GM12878 (cell line): ENCODE results near the gene GJA10. TPM values are rescaled to one million over a fixed set of nuclear protein-coding genes. Genes with fewer than 3 reads are reported as not detected.

Experiments
- EZH2 ChIP-seq: IDR thresholded peaks from 2 replicates; pipeline ENCODE4 v1.6.1; 2012; ENCODE audit warnings: low read depth, mild to moderate bottlenecking, control low read depth, inconsistent platforms, low read length, borderline replicate concordance; ENCODE audit not compliant: control insufficient read depth
- LARP7 ChIP-seq: fragments of 450-650 bp; IDR thresholded peaks from 2 replicates; pipeline ENCODE4 v1.6.1; 2017; ENCODE audit warnings: mild to moderate bottlenecking
- NR2C1 ChIP-seq: fragments of 450-650 bp; IDR thresholded peaks from 2 replicates; pipeline ENCODE4 v1.6.1; 2017; ENCODE audit warnings: antibody characterized with exemption, mild to moderate bottlenecking, moderate library complexity
- PAX5 ChIP-seq: IDR thresholded peaks from 2 replicates; pipeline ENCODE4 v1.6.1; 2011; ENCODE audit warnings: low read depth, low read length, borderline replicate concordance
- RELA ChIP-seq: fragments of 450-650 bp; IDR thresholded peaks from 2 replicates; pipeline ENCODE4 v1.8.0; 2014; ENCODE audit warnings: borderline replicate concordance; ENCODE audit not compliant: partially characterized antibody
- SMAD1 ChIP-seq: fragments of 450-650 bp; IDR thresholded peaks from 2 replicates; pipeline ENCODE4 v1.6.1; 2018; ENCODE audit warnings: mild to moderate bottlenecking, low read depth; ENCODE audit not compliant: partially characterized antibody
- STAT1 ChIP-seq: fragments of 450-650 bp; conservative IDR thresholded peaks from 2 replicates; pipeline ENCODE4 v1.6.1; 2014; ENCODE audit warnings: antibody characterized with exemption, mild to moderate bottlenecking
- STAT3 ChIP-seq: IDR thresholded peaks from 2 replicates; pipeline ENCODE4 v1.6.1; 2011; ENCODE audit warnings: low read depth, low read length, improper control_type of control experiment
- SUZ12 ChIP-seq: fragments of 200-600 bp; sonication (generic); IDR thresholded peaks from one replicate; pipeline ENCODE4 v1.6.1; 2018; ENCODE audit warnings: antibody characterized with exemption, mild to moderate bottlenecking; ENCODE audit not compliant: unreplicated experiment
- TARDBP ChIP-seq: IDR thresholded peaks from 2 replicates; pipeline ENCODE4 v1.6.1; 2016; ENCODE audit warnings: borderline replicate concordance
- ZNF207 ChIP-seq: fragments of 450-650 bp; IDR thresholded peaks from 2 replicates; pipeline ENCODE4 v1.6.1; 2014; ENCODE audit warnings: antibody characterized with exemption, mild to moderate bottlenecking, borderline replicate concordance
- ZNF384 ChIP-seq: IDR thresholded peaks from 2 replicates; pipeline ENCODE4 v1.6.1; 2012; ENCODE audit warnings: low read depth, mild to moderate bottlenecking, low read length, improper control_type of control experiment, borderline replicate concordance
- polyA plus RNA-seq, 11 experiments: library from polyadenylated mRNA; depleted of rRNA in 4 of 11; unstranded in 6 of 11; stranded (reverse) in 5 of 11; fragments of >200 nt; fragmentation: Nextera tagmentation in 4 of 11; fragmentation: Illumina TruSeq in 1 of 11; extraction: Ambion mirVana in 4 of 11; extraction: Trizol in 1 of 11; gene quantifications; 1 replicate in 1 of 11; 2 replicates in 10 of 11; pipeline versions ENCODE4 v1.2.1 to v1.2.3, GENCODE V29; 2011 to 2016; ENCODE audit warnings: inconsistent platforms in 2 of 11, missing spikeins in 2 of 11, low read depth in 1 of 11
- total RNA-seq, 4 experiments: library from RNA; depleted of rRNA in 3 of 4; stranded (reverse); fragments of >200 nt in 3 of 4; fragmentation: Illumina TruSeq in 1 of 4; extraction: Trizol in 1 of 4; gene quantifications; 2 replicates each; pipeline versions ENCODE4 v1.2.1 to v1.2.3, GENCODE V29; 2013 to 2021
- TF ChIP-seq, protein P1 (sequence below): fragments of 150-350 bp; IDR thresholded peaks from 2 replicates; pipeline ENCODE4 v1.6.1; 2016; ENCODE audit warnings: low read depth, low read length
- TF ChIP-seq, protein P2 (sequence below): fragments of 450-650 bp; formaldehyde crosslinking; IDR thresholded peaks from 2 replicates; pipeline ENCODE4 v1.4.0; 2022; ENCODE audit warnings: mild to moderate bottlenecking, moderate library complexity

GJA10 gene
- total and polyA plus RNA-seq, 10 of the 15 experiments (the other 5 are each of a cell fraction or from before 2014, with no cell fraction given), result not detected

DNA sequence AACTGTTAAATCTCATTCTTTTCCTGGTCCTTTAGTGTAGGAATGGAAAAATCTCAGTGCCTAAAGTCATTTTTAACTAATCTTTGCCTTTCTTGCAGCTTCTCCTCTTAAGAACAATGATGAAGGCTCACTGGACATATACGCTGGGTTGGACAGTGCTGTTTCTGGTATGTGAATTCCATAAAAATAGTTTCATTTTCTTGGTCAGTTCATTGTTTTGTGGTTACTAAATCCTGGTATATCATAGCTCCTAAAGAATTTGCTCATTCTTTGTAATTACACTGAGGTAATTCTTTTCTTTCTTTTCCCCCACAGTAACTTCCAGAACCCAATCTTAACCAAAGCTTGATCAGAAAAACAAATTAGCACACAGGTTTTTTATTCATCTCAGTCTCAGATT is 41.2 kb upstream of the GJA10 start (continued):
- TF ChIP-seq, protein P1, sequence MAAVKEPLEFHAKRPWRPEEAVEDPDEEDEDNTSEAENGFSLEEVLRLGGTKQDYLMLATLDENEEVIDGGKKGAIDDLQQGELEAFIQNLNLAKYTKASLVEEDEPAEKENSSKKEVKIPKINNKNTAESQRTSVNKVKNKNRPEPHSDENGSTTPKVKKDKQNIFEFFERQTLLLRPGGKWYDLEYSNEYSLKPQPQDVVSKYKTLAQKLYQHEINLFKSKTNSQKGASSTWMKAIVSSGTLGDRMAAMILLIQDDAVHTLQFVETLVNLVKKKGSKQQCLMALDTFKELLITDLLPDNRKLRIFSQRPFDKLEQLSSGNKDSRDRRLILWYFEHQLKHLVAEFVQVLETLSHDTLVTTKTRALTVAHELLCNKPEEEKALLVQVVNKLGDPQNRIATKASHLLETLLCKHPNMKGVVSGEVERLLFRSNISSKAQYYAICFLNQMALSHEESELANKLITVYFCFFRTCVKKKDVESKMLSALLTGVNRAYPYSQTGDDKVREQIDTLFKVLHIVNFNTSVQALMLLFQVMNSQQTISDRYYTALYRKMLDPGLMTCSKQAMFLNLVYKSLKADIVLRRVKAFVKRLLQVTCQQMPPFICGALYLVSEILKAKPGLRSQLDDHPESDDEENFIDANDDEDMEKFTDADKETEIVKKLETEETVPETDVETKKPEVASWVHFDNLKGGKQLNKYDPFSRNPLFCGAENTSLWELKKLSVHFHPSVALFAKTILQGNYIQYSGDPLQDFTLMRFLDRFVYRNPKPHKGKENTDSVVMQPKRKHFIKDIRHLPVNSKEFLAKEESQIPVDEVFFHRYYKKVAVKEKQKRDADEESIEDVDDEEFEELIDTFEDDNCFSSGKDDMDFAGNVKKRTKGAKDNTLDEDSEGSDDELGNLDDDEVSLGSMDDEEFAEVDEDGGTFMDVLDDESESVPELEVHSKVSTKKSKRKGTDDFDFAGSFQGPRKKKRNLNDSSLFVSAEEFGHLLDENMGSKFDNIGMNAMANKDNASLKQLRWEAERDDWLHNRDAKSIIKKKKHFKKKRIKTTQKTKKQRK, result no peak
- TF ChIP-seq NR2C1, result no peak
- TF ChIP-seq SMAD1, result no peak
- TF ChIP-seq TARDBP, result no peak
- no peak for TF ChIP-seq SUZ12
- no peak for TF ChIP-seq LARP7
- no peak for TF ChIP-seq EZH2
- no peak for TF ChIP-seq PAX5
- TF ChIP-seq STAT3, result no peak
- TF ChIP-seq RELA, result no peak
- TF ChIP-seq, protein P2, sequence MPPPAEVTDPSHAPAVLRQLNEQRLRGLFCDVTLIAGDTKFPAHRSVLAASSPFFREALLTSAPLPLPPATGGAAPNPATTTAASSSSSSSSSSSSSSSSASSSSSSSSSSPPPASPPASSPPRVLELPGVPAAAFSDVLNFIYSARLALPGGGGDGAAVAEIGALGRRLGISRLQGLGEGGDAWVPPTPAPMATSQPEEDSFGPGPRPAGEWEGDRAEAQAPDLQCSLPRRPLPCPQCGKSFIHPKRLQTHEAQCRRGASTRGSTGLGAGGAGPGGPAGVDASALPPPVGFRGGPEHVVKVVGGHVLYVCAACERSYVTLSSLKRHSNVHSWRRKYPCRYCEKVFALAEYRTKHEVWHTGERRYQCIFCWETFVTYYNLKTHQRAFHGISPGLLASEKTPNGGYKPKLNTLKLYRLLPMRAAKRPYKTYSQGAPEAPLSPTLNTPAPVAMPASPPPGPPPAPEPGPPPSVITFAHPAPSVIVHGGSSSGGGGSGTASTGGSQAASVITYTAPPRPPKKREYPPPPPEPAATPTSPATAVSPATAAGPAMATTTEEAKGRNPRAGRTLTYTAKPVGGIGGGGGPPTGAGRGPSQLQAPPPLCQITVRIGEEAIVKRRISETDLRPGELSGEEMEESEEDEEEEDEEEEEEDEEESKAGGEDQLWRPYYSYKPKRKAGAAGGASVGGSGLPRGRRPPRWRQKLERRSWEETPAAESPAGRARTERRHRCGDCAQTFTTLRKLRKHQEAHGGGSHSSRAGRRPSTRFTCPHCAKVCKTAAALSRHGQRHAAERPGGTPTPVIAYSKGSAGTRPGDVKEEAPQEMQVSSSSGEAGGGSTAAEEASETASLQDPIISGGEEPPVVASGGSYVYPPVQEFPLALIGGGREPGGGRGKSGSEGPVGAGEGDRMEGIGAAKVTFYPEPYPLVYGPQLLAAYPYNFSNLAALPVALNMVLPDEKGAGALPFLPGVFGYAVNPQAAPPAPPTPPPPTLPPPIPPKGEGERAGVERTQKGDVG (CRISPR knock-in tag), result no peak
- no peak for TF ChIP-seq ZNF384
- TF ChIP-seq STAT1, result no peak
- no peak for TF ChIP-seq ZNF207
